Dermis blood vessel endothelial cell (primary cell): ENCODE results near the gene IMPG2. TPM values are rescaled to one million over a fixed set of nuclear protein-coding genes. Genes with fewer than 3 reads are reported as not detected.

Experiments used
- DNase-seq: peaks from one replicate; pipeline ENCODE4 v3.0.0; 2010
- total RNA-seq: library from RNA; depleted of rRNA; stranded (reverse); fragments of >200 nt; gene quantifications from 2 replicates; pipeline ENCODE4 v1.2.3, GENCODE V29; 2014

IMPG2 gene
- total RNA-seq, 1 donor from 2014 or later: 0.85 TPM

DNA sequence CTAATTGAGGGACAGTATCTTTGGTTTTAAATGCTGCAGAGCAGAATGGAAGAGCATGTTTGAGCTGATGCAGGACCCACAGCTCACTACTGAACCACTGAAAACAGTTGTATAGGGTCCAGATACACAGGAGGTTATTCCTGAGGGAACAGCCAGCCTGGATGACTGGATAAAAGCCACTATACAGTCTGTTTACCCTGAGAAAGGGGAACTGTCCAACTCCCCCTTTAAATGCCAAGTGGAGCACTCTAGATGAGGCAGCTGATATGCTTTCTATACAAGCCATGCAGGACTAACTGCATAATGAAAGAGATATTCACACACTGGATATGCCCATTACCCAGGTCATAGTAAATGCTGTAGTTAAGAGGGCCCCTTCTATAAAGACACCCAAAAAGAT, 138.6 kb downstream of the IMPG2 start:
- DNase-seq: no peak

DNA sequence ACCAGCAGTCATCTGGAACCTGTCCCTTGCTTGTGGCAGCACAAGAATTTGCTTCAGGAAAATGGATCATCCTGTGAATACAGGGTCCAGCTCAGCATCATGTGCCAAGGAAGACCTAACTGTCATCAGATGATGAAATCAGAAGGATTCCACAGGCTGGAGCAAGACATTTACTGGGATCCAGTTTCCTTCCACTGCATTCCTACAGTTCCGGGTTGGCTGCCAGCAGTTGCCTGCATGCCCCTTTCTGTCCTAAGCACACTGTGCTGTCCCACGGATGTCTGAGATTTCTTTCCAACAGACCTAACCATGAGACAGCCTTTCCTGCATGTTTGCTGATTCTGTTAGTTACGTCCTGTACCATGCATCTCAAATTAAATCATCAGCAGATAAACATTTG, 140.7 kb downstream of the IMPG2 start:
- DNase-seq: peak; percentile 63

GRCh38 chr3:101177577-101177976, 142.8 kb downstream of the IMPG2 start:
- DNase-seq: no peak

Other genes with a start within 250 kb of the IMPG2 start
- gene SENP7, start 192.6 kb upstream of the IMPG2 start, total RNA-seq: 19.9 and 26.0 TPM in 2 replicates
- 30.6 and 36.1 TPM in 2 replicates for gene TRMT10C, start 241.3 kb upstream of the IMPG2 start, total RNA-seq